Measurements from ENCODE around the gene CDK11B.
A peak's percentile ranks its signal among the peaks of the same experiment; 100 is the strongest.

The CDK11B gene

GRCh38 chr1:1618396-1619068, 40.3 kb downstream of the CDK11B start:
- Histone ChIP-seq H3K4me1 (no peaks in the 10 kb centered on the region), H3K9me3 (no peaks in the 10 kb centered on the region), H3K27me3 (no peaks in the 10 kb centered on the region), H3K4me3 (ENCODE audit: low read depth, low read length) (no peak overlapping the region), H3K36me3 (no peaks in the 10 kb centered on the region)
- DNase-seq: no peak
- TF ChIP-seq, protein P1, sequence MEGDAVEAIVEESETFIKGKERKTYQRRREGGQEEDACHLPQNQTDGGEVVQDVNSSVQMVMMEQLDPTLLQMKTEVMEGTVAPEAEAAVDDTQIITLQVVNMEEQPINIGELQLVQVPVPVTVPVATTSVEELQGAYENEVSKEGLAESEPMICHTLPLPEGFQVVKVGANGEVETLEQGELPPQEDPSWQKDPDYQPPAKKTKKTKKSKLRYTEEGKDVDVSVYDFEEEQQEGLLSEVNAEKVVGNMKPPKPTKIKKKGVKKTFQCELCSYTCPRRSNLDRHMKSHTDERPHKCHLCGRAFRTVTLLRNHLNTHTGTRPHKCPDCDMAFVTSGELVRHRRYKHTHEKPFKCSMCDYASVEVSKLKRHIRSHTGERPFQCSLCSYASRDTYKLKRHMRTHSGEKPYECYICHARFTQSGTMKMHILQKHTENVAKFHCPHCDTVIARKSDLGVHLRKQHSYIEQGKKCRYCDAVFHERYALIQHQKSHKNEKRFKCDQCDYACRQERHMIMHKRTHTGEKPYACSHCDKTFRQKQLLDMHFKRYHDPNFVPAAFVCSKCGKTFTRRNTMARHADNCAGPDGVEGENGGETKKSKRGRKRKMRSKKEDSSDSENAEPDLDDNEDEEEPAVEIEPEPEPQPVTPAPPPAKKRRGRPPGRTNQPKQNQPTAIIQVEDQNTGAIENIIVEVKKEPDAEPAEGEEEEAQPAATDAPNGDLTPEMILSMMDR (IDR thresholded peaks at IDR 0.05; ENCODE audit: low read depth, low read length): no peak

DNA sequence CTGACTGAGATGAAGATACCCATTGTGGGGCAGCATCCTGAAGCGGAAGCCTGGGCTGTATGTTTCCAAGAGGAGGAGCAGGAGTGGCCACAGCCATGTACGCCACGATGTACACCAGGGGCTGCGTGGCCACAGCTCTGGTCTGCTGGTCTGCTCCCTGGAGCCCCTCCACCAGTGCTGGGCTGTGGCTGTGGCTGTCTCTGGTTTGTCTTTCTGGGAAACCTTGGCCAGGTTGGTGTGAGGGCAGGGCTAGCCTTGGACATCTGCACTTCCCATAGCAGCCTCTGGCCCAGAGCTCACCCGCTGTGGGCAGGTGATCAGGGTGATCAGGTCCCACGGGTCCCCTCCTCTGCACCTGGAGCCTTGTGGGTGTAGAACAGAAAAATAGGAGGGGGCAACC, 40.9 kb downstream of the CDK11B start:
- DNase-seq: no peak
- no peaks in the 10 kb centered on the region for H3K4me1 ChIP-seq
- no peaks in the 10 kb centered on the region for H3K27me3 ChIP-seq
- H3K9me3 ChIP-seq: no peaks in the 10 kb centered on the region
- no peak overlapping the region for H3K4me3 ChIP-seq (ENCODE audit: low read depth, low read length)
- TF ChIP-seq, protein P1 (IDR thresholded peaks at IDR 0.05; ENCODE audit: low read depth, low read length): no peak
- H3K36me3 ChIP-seq: no peaks in the 10 kb centered on the region

GRCh38 chr1:1617516-1617915, 41.3 kb downstream of the CDK11B start:
- no peak overlapping the region for H3K4me3 ChIP-seq (ENCODE audit: low read depth, low read length)
- TF ChIP-seq, protein P1 (IDR thresholded peaks at IDR 0.05; ENCODE audit: low read depth, low read length): no peak
- no peaks in the 10 kb centered on the region for H3K27me3 ChIP-seq
- H3K9me3 ChIP-seq: no peaks in the 10 kb centered on the region
- no peak for DNase-seq
- H3K36me3 ChIP-seq: no peaks in the 10 kb centered on the region
- H3K4me1 ChIP-seq: no peaks in the 10 kb centered on the region

DNA sequence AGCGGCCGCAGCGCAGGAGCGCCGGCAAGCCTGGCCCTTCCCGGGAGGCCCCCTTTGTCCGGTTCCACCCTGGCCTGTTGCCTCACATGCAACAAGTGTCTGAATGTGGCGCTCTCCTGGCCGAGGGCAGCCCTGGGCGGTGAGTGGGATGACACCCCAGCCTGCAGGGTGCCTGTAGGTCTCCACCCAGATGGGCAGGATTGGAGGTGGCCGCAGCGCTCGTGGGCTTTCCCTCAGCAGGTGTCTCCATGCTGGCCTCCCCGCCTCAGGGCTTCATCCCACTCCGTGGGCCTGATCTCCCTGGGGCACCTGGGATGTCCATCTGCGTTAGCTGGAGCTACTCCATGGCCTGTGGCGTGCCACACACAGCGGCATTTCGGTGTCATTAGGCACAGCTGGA, 42.0 kb downstream of the CDK11B start:
- H3K4me3 ChIP-seq (ENCODE audit: low read depth, low read length): peak overlapping the region; percentile 74
- no peaks in the 10 kb centered on the region for H3K36me3 ChIP-seq
- H3K9me3 ChIP-seq: no peaks in the 10 kb centered on the region
- H3K27me3 ChIP-seq: no peaks in the 10 kb centered on the region
- H3K4me1 ChIP-seq: no peaks in the 10 kb centered on the region
- peak; percentile 11 for DNase-seq
- TF ChIP-seq, protein P1 (IDR thresholded peaks at IDR 0.05; ENCODE audit: low read depth, low read length): no peak

DNA sequence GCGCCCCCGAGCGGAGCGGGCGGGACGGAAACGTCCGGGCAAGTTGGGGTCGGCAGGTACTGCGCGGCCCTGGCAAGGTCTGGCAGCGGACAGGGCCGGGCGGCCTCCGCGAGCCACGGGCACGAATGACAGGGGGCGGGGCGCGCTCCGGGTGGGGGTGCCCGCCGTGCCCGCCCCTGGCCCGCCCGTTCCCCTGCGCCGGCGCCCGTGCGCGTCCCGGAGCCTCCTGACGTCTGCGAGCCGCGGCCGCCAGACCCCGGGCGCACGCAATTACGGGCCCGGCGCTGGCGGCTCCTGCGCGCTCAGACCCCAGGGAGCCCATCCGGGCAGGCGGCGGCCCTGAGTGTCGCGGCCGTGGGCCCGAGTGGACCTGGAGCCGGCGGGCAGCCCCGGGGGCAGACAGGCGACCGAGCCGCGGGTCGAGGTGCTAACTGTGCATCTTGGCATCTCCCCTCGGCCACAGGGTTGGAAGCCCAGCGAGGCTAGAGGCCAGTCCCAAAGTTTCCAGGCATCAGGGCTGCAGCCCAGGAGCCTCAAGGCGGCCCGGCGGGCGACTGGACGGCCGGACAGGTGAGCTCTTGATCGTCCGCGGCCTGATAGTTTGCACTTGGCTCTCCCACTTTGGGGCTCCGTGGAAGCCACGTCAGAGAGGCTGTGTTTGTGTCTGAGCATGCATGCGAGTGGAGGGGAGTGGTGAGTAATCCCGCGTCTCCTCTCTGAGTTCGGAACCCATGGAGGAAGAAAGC, 42.6 kb downstream of the CDK11B start:
- peak; percentile 48 for DNase-seq
- Histone ChIP-seq H3K4me1 (no peaks in the 10 kb centered on the region), H3K9me3 (no peaks in the 10 kb centered on the region), H3K27me3 (no peaks in the 10 kb centered on the region), H3K4me3 (ENCODE audit: low read depth, low read length) (peak overlapping the region; percentile 74), H3K36me3 (no peaks in the 10 kb centered on the region)
- TF ChIP-seq, protein P1 (IDR thresholded peaks at IDR 0.05; ENCODE audit: low read depth, low read length): no peak
